Right lobe of liver (tissue), 4 donors: Measurements from ENCODE around the gene LRRC2.
"Not testable (repeated sequence)": the region's sequence is repeated elsewhere in the genome, so short reads cannot be mapped to it uniquely, and the experiment has no call there.

Experiments used
- POLR2A ChIP-seq: fragments of 450-650 bp; IDR thresholded peaks from one replicate; pipeline ENCODE4 v1.6.1; 2017; ENCODE audit warnings: antibody characterized with exemption, mild to moderate bottlenecking
- TF ChIP-seq, protein P1 (sequence below), 4 donors: fragments of 200-600 bp in 3 of 4; fragments of 450-650 bp in 1 of 4; IDR thresholded peaks; one replicate each; pipeline versions ENCODE4 v1.5.1 to v1.8.0; 2016 to 2022; ENCODE audit warnings: antibody characterized with exemption in 4 of 4, mild to moderate bottlenecking in 2 of 4
- donor health status: DM: no; HTN: no; CAD: no.
- donor health status: DM: no; HTN: no; CAD: no.
- donor health status: DM: no; HTN: yes; CAD: no.

DNA sequence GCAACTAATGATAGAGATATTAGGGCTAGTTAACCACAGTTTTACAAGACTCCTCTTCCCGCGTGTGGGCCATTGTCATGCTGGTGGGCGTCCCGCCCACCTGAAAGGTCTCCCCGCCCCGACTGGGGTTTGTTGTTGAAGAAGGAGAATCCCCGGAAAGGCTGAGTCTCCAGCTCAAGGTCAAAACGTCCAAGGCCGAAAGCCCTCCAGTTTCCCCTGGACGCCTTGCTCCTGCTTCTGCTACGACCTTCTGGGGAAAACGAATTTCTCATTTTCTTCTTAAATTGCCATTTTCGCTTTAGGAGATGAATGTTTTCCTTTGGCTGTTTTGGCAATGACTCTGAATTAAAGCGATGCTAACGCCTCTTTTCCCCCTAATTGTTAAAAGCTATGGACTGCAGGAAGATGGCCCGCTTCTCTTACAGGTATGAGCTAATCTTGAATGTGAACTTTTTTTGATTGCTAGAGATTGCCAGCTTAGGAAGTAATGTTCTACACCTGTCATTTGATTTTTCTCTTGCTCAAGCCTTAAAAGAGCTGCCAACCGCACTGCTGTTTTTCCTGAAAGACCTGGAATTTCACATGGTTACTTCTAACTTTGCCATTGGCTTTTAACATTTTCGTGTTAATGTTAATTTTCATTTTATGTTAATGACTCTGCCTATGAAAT is 11.6 kb upstream of the LRRC2 start:
- TF ChIP-seq, protein P1, sequence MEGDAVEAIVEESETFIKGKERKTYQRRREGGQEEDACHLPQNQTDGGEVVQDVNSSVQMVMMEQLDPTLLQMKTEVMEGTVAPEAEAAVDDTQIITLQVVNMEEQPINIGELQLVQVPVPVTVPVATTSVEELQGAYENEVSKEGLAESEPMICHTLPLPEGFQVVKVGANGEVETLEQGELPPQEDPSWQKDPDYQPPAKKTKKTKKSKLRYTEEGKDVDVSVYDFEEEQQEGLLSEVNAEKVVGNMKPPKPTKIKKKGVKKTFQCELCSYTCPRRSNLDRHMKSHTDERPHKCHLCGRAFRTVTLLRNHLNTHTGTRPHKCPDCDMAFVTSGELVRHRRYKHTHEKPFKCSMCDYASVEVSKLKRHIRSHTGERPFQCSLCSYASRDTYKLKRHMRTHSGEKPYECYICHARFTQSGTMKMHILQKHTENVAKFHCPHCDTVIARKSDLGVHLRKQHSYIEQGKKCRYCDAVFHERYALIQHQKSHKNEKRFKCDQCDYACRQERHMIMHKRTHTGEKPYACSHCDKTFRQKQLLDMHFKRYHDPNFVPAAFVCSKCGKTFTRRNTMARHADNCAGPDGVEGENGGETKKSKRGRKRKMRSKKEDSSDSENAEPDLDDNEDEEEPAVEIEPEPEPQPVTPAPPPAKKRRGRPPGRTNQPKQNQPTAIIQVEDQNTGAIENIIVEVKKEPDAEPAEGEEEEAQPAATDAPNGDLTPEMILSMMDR (IDR thresholded peaks at IDR 0.05), result not testable (repeated sequence)
- TF ChIP-seq POLR2A, result not testable (repeated sequence)
